GM18520 (cell line): ENCODE measurements around the gene ZNF823.
"Not testable (repeated sequence)": the region's sequence is repeated elsewhere in the genome, so short reads cannot be mapped to it uniquely, and the experiment has no call there.

Source experiments
- ATAC-seq: cut with Tn5 transposase; IDR thresholded peaks from one replicate; pipeline ENCODE4 v1.9.1; 2021; ENCODE audit not compliant: unreplicated experiment

Gene ZNF823

DNA sequence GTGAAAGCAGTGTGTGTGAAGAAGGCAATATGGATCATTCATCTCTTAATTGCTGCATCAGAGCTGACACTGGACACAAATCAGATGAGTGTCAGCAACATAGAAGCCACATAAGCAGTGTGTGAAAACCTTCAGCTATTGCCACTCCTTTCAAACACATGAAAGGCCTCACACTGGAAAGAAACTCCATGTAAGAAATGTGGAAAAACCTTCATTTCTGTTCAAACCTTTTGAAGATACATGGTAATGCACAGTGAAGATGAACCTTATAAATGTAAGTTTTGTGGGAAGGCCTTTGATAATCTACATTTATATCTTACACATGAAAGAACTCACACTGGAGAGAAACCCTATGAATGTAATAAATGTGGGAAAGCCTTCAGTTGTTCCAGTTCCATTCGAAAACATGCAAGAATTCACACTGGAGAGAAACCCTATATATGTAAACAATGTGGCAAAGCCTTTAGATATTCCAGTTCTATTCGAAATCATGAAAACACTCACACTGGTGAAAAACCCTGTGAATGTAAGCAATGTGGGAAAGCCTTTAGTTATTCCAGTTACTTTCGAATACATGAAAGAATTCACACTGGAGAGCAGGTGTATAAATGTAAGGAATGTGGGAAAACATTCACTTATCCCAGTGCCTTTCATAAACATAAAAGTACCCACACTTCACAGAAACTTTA, 53.6 kb downstream of the ZNF823 start:
- ATAC-seq, result no peak

DNA sequence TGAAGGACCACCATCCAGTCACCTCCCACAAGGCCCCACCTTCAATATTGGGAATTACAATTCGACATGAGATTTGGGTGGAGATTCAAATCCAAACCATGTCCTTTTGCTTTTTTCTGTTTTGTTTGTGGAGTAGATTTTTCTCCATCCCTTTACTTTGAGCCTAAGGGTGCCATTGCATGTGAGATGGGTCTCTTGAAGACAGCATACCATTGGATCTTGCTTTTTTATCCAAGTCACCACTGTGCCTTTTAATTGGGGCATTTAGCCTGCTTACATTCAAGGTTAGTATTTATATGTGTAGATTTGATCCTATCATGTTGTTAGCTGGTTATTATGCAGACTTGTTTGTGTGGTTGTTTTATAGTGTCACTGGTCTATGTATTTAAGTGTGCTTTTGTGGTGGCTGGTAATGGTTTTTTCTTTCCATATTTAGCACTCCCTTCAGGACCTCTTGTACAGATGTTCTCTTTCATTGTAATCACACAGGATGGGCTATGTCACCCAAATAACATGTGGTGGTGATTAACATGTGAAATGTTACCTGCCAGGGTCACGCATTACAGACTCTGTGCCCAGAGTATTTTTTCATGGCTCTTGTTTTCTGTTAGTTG, 58.0 kb downstream of the ZNF823 start:
- no peak for ATAC-seq

DNA sequence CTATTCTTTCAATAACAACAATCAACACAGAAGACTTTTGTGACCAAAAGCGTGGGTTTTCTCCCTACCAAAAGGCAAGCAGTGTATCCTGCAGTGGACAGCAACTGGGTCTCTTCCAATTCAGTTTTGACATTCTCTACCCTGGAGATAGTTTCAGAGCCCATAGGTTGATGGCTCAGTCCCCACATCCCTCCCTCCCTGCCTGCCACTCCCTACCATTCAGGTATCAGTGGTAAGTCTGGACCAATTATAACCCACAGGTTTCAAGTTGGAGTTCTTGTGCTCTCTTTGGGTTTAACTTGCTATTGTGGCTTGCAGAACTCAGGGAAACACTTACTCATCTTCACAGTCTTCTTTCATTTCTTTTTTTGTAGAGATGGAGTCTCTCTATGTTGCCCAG, 60.2 kb downstream of the ZNF823 start:
- ATAC-seq, result no peak

DNA sequence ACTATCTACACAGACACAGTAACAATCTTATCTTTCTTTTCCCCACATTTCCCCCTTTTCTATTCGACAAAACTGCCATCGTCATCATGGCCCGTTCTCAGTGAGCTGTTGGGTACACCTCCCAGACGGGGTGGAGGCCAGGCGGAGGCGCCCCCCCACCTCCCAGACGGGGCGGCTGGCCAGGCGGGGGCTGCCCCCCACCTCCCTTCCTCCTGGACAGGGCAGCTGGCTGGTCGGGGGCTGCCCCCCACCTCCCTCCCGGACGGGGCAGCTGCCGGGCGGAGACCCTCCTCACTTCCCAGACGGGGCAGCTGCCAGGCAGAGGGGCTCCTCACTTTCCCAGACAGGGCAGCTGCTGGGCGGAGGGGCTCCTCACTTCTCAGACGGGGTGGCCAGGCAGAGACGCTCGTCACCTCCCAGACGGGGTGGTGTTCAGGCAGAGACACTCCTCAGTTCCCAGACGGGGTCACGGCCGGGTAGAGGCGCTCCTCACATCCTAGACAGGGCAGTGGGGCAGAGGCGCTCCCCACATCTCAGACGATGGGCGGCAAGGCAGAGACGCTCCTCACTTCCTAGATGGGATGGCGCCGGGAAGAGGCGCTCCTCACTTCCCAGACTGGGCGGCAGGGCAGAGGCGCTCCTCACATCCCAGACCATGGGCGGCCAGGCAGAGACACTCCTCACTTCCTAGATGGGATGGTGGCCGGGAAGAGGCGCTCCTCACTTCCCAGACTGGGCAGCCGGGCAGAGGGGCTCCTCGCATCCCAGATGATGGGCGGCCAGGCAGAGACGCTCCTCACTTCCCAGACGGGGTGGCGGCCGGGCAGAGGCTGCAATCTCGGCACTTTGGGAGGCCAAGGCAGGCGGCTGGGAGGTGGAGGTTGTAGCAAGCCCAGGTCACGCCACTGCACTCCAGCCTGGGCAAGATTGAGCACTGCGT, 61.8 kb downstream of the ZNF823 start:
- ATAC-seq, result not testable (repeated sequence)

DNA sequence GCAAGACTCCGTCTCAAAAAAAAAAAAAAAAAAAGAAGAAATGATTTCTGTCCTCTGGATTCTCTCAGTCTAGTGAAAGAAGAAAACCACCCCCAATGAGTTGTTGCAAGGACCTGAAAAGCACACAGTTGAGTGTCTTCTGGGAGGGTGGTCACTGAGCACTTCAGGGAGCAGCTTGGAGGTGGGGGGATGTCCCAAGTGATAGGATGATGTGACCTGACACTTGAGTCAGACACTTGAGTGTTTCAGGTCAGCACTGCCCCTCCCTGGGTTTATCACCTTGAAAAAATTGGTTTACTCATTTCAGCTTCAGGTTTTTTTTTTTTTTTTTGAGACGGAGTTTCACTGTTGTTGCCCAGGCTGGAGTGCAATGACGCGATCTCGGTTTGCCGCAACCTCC, 63.2 kb downstream of the ZNF823 start:
- no peak for ATAC-seq

DNA sequence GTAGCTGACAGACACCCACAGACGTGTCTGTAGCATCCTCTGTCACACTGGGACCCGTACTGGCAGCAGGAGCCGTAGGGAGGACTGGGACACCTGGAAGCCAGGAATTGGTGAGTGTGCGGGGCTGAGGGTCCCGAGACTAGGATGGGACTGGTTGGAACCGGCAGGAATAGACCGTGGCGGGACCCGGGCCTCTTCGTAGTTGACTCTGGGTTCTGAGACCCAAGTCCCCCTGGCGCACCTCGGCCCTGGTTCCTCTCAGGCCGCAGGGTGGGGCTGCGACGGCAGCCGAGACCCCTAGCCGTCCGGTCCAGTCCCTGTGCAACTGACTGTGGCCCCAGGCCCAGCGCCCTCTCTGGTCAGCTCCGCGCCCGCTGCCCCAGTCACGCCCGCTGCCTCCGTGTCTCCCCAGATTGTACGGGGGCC, 64.7 kb downstream of the ZNF823 start:
- ATAC-seq, result no peak

DNA sequence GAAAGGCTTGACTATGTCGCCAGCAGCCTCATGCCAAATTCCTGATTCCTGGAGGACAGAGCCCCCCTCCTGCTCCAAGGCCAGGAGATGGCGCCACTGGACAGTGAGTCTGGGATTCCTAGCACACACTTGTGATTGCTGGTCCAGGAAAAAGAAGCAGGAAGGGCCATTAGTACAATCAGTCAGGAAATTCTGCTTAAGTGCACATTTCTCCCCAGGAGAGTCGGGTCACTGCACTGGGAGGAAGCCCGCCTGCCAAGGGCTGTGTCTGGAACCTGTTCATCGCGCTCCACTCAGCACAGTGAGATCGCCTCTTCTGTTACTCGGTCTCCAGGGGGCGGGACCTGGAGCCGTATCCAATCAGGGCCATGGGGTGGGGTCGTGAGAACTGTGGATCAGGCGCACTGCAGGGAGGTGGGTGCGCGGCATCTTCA, 65.1 kb downstream of the ZNF823 start:
- ATAC-seq, result no peak
